PFSK-1 (cell line): ENCODE data around the gene LILRB3.

Source experiments
- POLR2AphosphoS5 ChIP-seq: IDR thresholded peaks from 2 replicates; pipeline ENCODE4 v1.6.1; 2012; ENCODE audit warnings: low read depth, mild to moderate bottlenecking, control low read depth, low read length, moderate library complexity
- REST ChIP-seq, 2 experiments: IDR thresholded peaks; 2 replicates each; pipeline versions ENCODE4 v1.6.1 to v1.8.0; 2011 to 2012; ENCODE audit warnings: low read depth in 2 of 2, low read length in 2 of 2, control low read depth in 1 of 2, inconsistent platforms in 1 of 2, mild to moderate bottlenecking in 1 of 2, moderate library complexity in 1 of 2; ENCODE audit not compliant: insufficient read depth in 1 of 2
- TAF1 ChIP-seq: IDR thresholded peaks from 2 replicates; pipeline ENCODE4 v1.6.1; 2012; ENCODE audit warnings: low read length, control low read depth, borderline replicate concordance; ENCODE audit not compliant: insufficient read depth

- TF ChIP-seq TAF1, result no peak
- TF ChIP-seq REST (IDR thresholded peaks at IDR 0.05; ENCODE audit: insufficient read depth in 1 of 2, low read depth in 2 of 2, low read length in 2 of 2), result no peak
- peak; percentile 72 for TF ChIP-seq POLR2AphosphoS5
Observed at GRCh38 chr19:54208784-54209057, 14.1 kb downstream of the LILRB3 start.
